BE2C (cell line): ENCODE results near the gene TFEB.

ENCODE experiments used
- DNase-seq: peaks from one replicate; pipeline ENCODE4 v3.0.0-alpha.2; 2020
- H3K27me3 ChIP-seq: fragments of 250-450 bp; sonication (Bioruptor Pico); 2 replicates; pipeline ENCODE4 v1.5.1; 2020; ENCODE audit warnings: mild to moderate bottlenecking
- H3K36me3 ChIP-seq: fragments of 250-450 bp; sonication (Bioruptor Pico); 2 replicates; pipeline ENCODE4 v1.5.1; 2020; ENCODE audit warnings: mild to moderate bottlenecking
- H3K4me1 ChIP-seq: fragments of 250-450 bp; sonication (Bioruptor Pico); 2 replicates; pipeline ENCODE4 v1.5.1; 2020
- H3K4me3 ChIP-seq: 2 replicates; pipeline ENCODE4 v1.5.1; 2011; ENCODE audit warnings: low read depth, low read length
- H3K9me3 ChIP-seq: fragments of 250-450 bp; sonication (Bioruptor Pico); 2 replicates; pipeline ENCODE4 v1.5.1; 2020
- TF ChIP-seq, protein P1 (sequence below): IDR thresholded peaks from 2 replicates; pipeline ENCODE4 v1.5.1; 2012; ENCODE audit warnings: mild to moderate bottlenecking, low read depth, low read length

TFEB gene

DNA sequence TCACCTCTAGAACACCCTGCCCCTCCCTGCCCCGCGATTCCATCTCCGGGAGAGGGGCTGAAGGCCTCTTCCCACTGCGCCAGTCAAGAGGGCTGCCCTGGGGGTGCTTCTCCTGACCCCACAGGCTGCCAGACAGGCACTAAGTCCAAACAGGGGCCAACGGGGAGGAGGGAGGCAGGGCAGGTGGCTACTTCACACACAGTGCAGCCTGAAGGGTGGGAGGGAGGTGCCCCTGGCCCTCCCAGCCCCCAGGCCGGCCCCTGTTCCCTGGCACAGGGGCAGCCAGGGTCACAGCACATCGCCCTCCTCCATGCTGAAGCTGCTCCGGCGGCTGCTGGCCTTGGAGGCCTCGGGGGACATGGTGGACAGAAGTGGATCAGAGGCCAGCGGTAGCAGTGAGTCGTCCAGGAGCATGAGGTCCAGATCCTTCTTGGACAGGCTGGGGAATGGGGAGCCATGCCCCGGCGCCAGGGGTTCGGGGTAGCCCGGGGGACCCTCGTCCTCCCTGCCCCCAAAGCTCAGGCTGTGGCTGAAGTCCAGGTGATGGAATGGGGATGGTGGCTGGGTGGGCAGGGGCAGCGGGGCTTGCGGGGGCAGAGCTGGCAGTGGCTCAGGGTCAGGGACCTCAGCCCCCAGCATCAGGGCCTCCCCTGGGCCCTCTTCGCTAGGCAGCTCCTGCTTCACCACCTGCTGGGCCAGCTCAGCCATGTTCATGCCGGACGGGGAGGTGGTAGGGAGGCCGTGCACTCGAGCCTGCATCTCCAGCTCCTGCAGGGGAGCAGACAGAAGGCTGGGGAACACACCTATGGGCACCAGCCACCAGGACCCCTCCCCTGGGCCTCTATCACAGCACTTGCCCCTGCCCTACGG lies 50.9 kb downstream of the TFEB start:
- H3K27me3 ChIP-seq: no peaks in the 10 kb centered on the region; the same call in 1 of the 2 replicates
- no peak overlapping the region for H3K4me3 ChIP-seq
- H3K36me3 ChIP-seq: no peaks in the 10 kb centered on the region; the same call in 1 of the 2 replicates
- no peak for DNase-seq
- H3K4me1 ChIP-seq: peaks cover 3% of the 10 kb centered on the region; the same call in 1 of the 2 replicates
- TF ChIP-seq, protein P1, sequence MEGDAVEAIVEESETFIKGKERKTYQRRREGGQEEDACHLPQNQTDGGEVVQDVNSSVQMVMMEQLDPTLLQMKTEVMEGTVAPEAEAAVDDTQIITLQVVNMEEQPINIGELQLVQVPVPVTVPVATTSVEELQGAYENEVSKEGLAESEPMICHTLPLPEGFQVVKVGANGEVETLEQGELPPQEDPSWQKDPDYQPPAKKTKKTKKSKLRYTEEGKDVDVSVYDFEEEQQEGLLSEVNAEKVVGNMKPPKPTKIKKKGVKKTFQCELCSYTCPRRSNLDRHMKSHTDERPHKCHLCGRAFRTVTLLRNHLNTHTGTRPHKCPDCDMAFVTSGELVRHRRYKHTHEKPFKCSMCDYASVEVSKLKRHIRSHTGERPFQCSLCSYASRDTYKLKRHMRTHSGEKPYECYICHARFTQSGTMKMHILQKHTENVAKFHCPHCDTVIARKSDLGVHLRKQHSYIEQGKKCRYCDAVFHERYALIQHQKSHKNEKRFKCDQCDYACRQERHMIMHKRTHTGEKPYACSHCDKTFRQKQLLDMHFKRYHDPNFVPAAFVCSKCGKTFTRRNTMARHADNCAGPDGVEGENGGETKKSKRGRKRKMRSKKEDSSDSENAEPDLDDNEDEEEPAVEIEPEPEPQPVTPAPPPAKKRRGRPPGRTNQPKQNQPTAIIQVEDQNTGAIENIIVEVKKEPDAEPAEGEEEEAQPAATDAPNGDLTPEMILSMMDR: no peak
- H3K9me3 ChIP-seq: no peaks in the 10 kb centered on the region

DNA sequence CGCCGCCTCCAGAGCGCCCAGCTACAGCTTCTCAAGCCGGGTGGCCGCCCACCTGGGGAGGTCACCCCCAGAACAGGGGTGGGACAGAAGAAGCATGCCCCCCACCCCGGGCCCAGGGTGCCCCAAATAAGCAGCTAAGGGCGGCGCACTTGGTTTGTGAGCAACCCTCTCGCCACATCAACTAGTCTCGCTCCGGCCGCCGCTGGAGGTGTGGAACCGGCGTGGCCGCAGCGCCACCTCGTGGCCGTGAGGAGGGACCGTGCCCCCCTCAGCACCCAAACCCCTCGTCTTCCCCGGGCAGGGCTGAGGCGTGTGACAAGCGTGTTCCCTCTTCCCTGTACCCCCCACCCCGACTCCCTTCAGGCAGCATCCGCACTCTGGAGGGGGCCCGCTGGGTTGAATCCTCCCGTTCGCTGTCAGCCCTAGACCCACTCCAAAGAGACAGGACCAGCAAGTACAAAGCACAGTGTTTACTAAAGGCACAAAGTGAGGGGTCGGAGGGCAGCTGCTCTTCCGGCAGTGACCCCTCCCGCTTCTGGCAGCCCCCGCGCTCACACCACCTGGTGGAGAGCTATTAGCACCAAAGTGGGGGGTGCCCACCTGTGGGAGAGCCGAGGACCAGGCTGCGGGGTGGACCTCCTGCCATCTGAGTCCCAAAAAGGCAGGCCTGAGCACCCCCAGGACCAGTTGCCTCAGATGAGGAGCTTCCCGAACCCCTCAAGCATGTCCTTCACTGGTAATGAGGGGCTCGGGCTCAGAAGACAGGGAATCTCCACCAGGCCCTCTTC lies 51.7 kb downstream of the TFEB start:
- Histone ChIP-seq H3K4me3 (peak overlapping the region; percentile 40), H3K9me3 (no peaks in the 10 kb centered on the region), H3K4me1 (peaks cover 3% of the 10 kb centered on the region; the same call in 1 of the 2 replicates), H3K27me3 (no peaks in the 10 kb centered on the region; the same call in 1 of the 2 replicates), H3K36me3 (no peaks in the 10 kb centered on the region; the same call in 1 of the 2 replicates)
- TF ChIP-seq, protein P1: peak; percentile 77
- peak; percentile 85 for DNase-seq

DNA sequence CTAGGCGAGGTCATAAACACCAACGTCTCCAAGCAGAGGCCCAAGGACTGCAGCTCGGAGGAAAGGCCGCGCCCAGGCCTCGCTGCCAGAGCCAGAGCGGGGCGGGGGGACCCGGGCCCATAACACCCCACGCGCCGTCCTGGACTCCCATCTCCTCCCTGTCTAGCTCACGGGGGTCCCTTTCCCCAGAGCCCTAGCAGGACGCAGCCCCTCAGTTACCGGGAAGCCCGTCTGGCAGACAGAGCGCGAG lies 52.2 kb downstream of the TFEB start:
- H3K27me3 ChIP-seq: no peaks in the 10 kb centered on the region; the same call in 1 of the 2 replicates
- H3K36me3 ChIP-seq: no peaks in the 10 kb centered on the region; the same call in 1 of the 2 replicates
- TF ChIP-seq, protein P1: no peak
- H3K9me3 ChIP-seq: no peaks in the 10 kb centered on the region
- peak overlapping the region; percentile 40 for H3K4me3 ChIP-seq
- H3K4me1 ChIP-seq: peaks cover 3% of the 10 kb centered on the region; the same call in 1 of the 2 replicates
- DNase-seq: peak; percentile 34

DNA sequence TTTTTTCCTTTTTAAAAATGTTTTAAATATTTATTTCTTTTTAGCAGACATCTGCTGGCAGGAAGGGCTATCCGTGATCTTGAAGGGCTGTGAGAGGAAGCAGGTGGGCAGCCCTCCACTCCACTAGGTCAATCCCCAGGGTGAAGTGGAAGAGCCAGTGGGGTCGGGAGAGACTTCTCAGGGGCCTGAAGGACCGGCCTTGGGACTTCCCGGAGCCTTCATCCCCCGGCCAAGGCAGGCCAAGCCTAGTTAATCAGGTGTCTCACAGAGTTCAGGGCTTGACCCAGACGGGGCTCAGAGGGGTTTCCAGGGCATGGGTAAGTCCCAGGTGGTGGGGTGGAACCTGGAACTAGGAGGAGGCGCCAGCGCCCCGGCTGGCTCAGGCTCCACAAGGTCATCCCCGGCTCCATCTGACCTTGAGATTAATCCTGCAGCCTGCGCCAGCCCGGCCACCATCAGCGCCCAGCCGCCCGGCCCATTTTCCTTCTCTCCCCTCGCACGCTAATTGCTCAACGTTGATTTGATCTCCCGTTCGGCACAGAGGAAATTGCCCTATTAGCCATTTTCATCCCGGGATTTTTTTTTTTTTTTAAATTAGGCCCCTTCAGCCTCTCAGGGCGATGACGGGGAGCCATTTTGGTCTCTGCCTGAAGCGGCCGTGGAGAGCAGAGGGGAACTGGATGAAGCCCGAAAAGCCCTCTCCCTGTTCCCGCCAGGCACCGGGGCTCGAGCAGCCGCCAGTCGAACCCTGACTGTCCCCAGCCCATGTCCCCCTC lies 52.7 kb downstream of the TFEB start:
- Histone ChIP-seq H3K4me1 (peaks cover 3% of the 10 kb centered on the region; the same call in 1 of the 2 replicates), H3K36me3 (no peaks in the 10 kb centered on the region; the same call in 1 of the 2 replicates), H3K4me3 (peak overlapping the region; percentile 40), H3K27me3 (no peaks in the 10 kb centered on the region; the same call in 1 of the 2 replicates), H3K9me3 (no peaks in the 10 kb centered on the region)
- TF ChIP-seq, protein P1: no peak
- DNase-seq: no peak

DNA sequence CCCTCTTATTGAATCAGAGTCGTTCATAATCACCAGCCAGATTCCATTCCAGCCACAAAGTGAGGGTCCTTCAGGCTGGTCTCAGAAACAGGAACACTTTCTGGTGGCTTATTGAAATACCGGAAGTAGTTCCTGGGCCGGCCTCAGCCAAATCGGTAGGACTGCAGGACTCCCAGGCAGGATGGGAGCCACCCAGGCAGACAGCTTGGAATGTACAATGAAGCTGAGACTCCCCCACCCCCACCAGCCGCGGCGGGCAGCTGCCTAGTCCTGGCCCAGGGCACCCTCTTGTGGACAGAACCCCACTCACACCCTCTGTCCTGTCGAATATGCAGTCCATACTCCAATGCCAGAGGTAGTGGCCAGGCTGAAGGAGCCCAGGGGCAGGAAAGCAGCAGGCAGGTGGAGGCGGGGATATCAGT lies 53.3 kb downstream of the TFEB start:
- DNase-seq: peak; percentile 94
- TF ChIP-seq, protein P1: peak; percentile 91
- Histone ChIP-seq H3K9me3 (no peaks in the 10 kb centered on the region), H3K4me3 (no peak overlapping the region), H3K27me3 (no peaks in the 10 kb centered on the region; the same call in 1 of the 2 replicates), H3K36me3 (no peaks in the 10 kb centered on the region; the same call in 1 of the 2 replicates), H3K4me1 (peaks cover 3% of the 10 kb centered on the region; the same call in 1 of the 2 replicates)
